Fibroblast of peridontal ligament (primary cell): ENCODE results near the gene COG5.

Experiments used
- DNase-seq: peaks from one replicate; pipeline ENCODE4 v3.0.0-alpha.2; 2010; ENCODE audit errors: extremely low read depth

Gene COG5

DNA sequence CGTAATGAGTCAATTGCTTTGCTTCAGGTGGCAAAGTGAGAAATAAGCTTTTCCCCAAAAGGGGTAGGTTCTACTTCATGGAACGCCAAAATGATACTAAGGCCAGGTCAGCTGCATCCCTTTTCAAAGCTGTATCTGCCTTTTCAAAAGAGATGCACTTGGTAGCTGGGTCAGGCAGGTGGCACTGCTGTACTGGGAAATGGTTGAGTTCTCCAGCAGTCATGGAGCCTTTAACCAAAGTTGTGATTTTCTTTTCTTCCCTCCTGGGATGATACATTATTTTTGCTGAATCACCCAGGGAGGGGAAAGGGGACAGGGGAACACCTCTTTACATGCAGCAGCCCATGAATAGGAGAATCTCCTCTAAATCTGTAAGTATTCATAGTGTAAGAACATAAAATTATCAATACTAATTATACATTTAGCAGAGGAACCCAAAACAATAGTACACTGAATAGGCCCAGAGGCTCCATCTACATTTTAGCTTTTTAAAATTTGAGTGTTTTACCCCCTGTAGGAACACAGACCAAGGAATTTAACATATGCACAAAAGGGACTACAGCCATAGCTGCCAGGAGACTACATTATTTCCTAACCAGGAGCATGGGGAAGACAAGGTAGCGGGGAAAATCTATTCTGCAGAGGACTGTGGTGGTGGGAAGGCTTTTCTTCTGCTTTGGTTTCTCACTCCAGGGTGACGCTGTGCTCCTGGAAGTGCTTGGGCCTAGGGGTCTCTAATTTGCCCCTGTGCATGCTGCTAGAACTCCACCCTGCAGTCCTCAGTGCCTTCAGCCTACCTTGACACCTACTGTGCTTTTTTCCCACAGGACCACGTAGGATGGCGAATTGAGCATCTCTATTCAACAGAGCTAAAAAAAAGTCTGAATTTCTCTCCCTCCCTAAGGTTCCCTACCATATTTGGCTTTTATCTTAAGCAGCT, 100.3 kb downstream of the COG5 start:
- DNase-seq: peak; percentile 83

DNA sequence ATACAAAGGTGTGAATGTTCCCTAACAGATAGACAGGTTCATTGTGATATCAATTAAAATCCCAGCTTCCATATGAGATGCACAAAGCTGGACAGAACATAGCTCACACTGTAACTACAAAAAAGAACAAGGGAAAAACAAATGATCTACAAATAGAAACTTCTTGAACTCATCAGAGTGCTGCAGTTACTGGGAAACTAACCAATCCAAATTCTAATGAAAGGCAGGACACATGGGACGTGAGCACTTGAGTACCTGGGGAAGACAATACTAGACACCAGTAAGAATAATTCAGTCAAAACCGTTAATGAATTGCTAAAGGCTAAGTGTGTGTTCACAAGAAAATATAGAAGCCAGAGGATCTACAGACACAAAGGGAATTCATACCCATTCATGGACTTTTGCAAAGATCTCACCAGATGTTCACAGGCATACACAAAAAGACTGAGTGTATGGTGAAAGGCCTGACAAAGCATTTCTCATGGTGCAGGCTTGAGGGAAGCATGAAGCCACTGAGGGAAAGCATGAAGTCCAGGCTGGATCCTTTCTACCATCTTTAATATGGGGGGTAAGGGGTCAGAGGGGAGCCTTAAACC, 101.7 kb downstream of the COG5 start:
- DNase-seq: no peak

GRCh38 chr7:107453388-107453787, 110.3 kb downstream of the COG5 start:
- DNase-seq: peak; percentile 30

DNA sequence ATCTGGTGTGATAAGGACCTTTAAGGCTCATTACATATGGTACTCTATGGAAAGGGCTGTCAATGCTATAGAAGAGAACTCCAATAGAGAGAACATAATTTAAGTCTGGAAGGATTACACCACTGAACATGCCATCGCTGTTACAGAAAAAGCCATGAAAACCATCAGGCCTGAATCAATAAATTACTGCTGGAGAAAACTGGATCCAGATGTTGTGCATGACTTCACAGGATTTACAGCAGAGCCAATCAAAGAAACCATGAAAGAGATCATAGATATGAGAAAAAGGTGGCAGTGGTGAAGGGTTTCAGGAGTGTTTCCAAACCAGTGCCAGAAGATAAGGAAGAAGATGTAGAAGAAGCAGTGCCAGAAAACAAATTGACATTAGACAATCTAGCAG, 112.8 kb downstream of the COG5 start:
- peak; percentile 79 for DNase-seq

- no peak for DNase-seq
These were observed 116.7 kb downstream of the COG5 start for GRCh38 chr7:107446988-107447387.

DNA sequence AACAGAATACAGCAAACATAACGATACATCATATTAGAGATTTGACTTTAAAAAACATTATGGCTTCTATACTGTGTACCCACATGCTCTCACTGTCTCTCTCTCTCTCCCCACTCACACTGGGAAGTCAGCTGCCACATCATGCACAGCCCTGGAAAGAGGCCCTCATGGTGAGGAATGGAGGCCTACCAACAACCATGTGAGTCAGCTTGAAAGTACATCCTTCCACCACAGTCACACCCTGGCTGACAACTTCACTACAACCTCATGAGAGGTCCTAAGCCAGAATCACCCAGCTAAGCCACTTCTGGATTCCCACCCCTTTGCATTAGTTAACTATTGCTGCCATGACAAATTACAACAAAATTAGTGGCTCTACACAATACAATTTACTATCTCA, 117.2 kb downstream of the COG5 start:
- peak; percentile 48 for DNase-seq

GRCh38 chr7:107442678-107443077, 121.0 kb downstream of the COG5 start:
- DNase-seq: no peak

- DNase-seq: peak; percentile 33
These were observed 121.9 kb downstream of the COG5 start for GRCh38 chr7:107441581-107442422.

GRCh38 chr7:107439025-107439424, 124.7 kb downstream of the COG5 start:
- no peak for DNase-seq

- DNase-seq: no peak
These were observed 128.0 kb downstream of the COG5 start for GRCh38 chr7:107435749-107436148.

- DNase-seq: no peak
These were observed 131.5 kb downstream of the COG5 start for GRCh38 chr7:107432261-107432660.

DNA sequence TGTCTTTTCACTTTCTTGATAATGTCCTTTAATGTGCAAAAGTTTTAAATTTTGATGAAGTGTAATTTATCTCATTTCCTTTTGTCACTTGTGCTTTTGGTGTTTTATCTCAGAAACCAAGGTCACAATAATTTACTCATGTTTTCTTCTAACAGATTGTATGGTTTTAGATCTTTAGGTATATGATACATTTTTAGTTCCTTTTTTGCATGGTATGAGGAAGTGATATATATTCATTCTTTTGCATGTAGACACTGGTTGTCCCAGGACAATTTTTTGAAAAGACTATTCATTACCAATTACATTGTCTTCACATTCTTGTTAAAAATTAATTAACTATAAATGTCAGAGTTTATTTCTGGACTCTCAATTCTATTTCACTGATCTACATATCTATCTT, 133.7 kb downstream of the COG5 start:
- DNase-seq: no peak

GRCh38 chr7:107428642-107429041, 135.1 kb downstream of the COG5 start:
- no peak for DNase-seq

- no peak for DNase-seq
These were observed 136.3 kb downstream of the COG5 start for GRCh38 chr7:107427462-107427861.

GRCh38 chr7:107414198-107414597, 149.5 kb downstream of the COG5 start:
- no peak for DNase-seq

GRCh38 chr7:107408349-107408748, 155.4 kb downstream of the COG5 start:
- DNase-seq: no peak

DNA sequence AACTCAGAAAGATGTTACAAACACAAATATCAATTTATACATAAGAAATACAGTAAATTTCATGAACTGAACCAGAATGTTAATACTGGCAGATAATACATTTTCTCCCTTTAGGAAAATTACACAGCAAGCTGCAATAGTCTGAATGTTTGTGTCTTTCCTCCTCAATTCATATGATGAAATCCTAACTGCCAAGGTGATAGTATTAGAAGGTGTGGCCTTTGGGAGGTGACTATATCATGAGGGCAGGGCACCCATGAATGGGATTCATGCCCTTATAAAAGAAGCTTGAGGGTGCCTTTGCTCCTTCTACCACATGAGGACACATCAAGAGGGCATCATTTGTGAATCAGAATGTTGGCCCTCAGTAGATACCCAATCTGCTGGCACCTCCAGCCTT, 158.2 kb downstream of the COG5 start:
- no peak for DNase-seq

- no peak for DNase-seq
These were observed 158.8 kb downstream of the COG5 start for GRCh38 chr7:107404740-107405537.

DNA sequence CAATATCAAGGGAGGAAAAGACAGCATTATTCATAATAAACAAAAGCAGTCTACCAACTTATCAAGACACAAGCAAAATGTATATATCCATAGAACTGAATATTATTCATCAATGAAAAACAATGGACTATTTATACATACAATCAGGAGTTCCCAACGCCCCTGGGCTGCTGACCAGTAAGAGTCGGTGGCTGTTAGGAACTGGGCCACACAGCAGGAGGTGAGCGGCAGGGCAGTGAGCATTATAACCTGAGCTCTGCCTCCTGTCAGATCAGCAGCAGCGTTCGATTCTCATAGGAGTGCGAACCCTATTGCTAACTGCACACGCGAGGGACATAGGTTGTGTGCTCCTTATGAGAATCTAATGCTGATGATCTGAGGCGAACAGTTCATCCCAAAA, 165.6 kb downstream of the COG5 start:
- DNase-seq: no peak

- no peak for DNase-seq
These were observed 166.7 kb downstream of the COG5 start for GRCh38 chr7:107396990-107397389.

GRCh38 chr7:107396081-107396480, 167.6 kb downstream of the COG5 start:
- DNase-seq: no peak

DNA sequence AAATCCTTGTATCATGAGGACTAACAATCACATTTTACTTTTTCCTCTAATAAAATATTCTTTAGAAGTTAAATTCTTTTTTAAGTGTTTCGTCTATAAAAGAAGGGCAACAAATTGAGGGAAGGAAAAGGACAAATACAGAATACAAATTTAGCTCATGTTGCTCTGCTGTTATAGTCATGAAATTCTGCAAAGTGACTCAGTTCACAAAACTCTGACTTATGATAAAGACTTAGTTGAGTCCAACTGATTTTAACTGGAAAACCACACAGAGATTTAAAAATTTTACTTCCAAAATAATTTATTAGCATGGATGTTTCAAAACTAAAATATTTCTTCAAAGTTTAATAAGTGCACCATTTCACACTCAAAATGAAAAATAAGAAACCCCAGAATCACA, 168.9 kb downstream of the COG5 start:
- peak; percentile 78 for DNase-seq
